WTC11 (cell line): ENCODE measurements around the gene BCL11A.

Experiments used
- CREB1 ChIP-seq: sonication (generic); formaldehyde crosslinking; IDR thresholded peaks from 2 replicates; pipeline ENCODE4 v1.8.0; 2023; ENCODE audit warnings: mild to moderate bottlenecking, missing genetic modification reagents
- CTCF ChIP-seq: fragments of 200-600 bp; IDR thresholded peaks from 2 replicates; pipeline ENCODE4 v1.8.0; 2022; ENCODE audit warnings: antibody characterized with exemption
- E2F4 ChIP-seq: sonication (generic); formaldehyde crosslinking; IDR thresholded peaks from 2 replicates; pipeline ENCODE4 v1.8.1; 2022; ENCODE audit warnings: low read depth, mild to moderate bottlenecking, moderate library complexity, missing genetic modification reagents, borderline replicate concordance
- FOXK1 ChIP-seq: sonication (generic); formaldehyde crosslinking; IDR thresholded peaks from 2 replicates; pipeline ENCODE4 v1.8.0; 2022; ENCODE audit warnings: mild to moderate bottlenecking, moderate library complexity, missing genetic modification reagents
- JUN ChIP-seq: sonication (generic); formaldehyde crosslinking; IDR thresholded peaks from 2 replicates; pipeline ENCODE4 v1.8.0; 2023; ENCODE audit warnings: mild to moderate bottlenecking, missing genetic modification reagents
- MYBL2 ChIP-seq: sonication (generic); formaldehyde crosslinking; IDR thresholded peaks from 2 replicates; pipeline ENCODE4 v1.8.1; 2023; ENCODE audit warnings: mild to moderate bottlenecking, moderate library complexity, missing genetic modification reagents
- NR3C1 ChIP-seq: sonication (generic); formaldehyde crosslinking; conservative IDR thresholded peaks from 2 replicates; pipeline ENCODE4 v1.8.1; 2023; ENCODE audit warnings: low read depth, mild to moderate bottlenecking, missing genetic modification reagents
- SP1 ChIP-seq: sonication (generic); formaldehyde crosslinking; conservative IDR thresholded peaks from 2 replicates; pipeline ENCODE4 v1.8.1; 2022; ENCODE audit warnings: missing genetic modification reagents
- TEAD4 ChIP-seq: sonication (generic); formaldehyde crosslinking; IDR thresholded peaks from 2 replicates; pipeline ENCODE4 v1.8.0; 2022; ENCODE audit warnings: mild to moderate bottlenecking, missing genetic modification reagents
- TP53 ChIP-seq: sonication (generic); formaldehyde crosslinking; IDR thresholded peaks from 2 replicates; pipeline ENCODE4 v1.8.1; 2023; ENCODE audit warnings: mild to moderate bottlenecking, missing genetic modification reagents
- ZNF121 ChIP-seq: sonication (generic); formaldehyde crosslinking; IDR thresholded peaks from 2 replicates; pipeline ENCODE4 v1.8.0; 2023; ENCODE audit warnings: missing genetic modification reagents
- TF ChIP-seq, protein P1 (sequence below): fragments of 250-450 bp; sonication (Bioruptor Pico); IDR thresholded peaks from 2 replicates; pipeline ENCODE4 v1.9.0; 2021; ENCODE audit warnings: moderate library complexity, mild to moderate bottlenecking, inconsistent platforms, borderline replicate concordance
- TF ChIP-seq, protein P2 (sequence below): fragments of 250-450 bp; sonication (Bioruptor Pico); IDR thresholded peaks from 2 replicates; pipeline ENCODE4 v1.8.0; 2021; ENCODE audit warnings: mild to moderate bottlenecking

- TF ChIP-seq MYBL2 (CRISPR knock-in tag) (no peak), CTCF (no peak), E2F4 (no peak), TP53 (CRISPR knock-in tag) (no peak), JUN (CRISPR knock-in tag) (no peak), CREB1 (CRISPR knock-in tag) (no peak), SP1 (CRISPR knock-in tag) (no peak), ZNF121 (no peak), NR3C1 (CRISPR knock-in tag) (no peak), TEAD4 (no peak), FOXK1 (CRISPR knock-in tag) (no peak)
- TF ChIP-seq, protein P1, sequence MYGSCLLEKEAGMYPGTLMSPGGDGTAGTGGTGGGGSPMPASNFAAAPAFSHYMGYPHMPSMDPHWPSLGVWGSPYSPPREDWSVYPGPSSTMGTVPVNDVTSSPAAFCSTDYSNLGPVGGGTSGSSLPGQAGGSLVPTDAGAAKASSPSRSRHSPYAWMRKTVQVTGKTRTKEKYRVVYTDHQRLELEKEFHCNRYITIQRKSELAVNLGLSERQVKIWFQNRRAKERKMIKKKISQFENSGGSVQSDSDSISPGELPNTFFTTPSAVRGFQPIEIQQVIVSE = no peak
- TF ChIP-seq, protein P2, sequence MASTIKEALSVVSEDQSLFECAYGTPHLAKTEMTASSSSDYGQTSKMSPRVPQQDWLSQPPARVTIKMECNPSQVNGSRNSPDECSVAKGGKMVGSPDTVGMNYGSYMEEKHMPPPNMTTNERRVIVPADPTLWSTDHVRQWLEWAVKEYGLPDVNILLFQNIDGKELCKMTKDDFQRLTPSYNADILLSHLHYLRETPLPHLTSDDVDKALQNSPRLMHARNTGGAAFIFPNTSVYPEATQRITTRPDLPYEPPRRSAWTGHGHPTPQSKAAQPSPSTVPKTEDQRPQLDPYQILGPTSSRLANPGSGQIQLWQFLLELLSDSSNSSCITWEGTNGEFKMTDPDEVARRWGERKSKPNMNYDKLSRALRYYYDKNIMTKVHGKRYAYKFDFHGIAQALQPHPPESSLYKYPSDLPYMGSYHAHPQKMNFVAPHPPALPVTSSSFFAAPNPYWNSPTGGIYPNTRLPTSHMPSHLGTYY (CRISPR knock-in tag) = no peak
These were observed 126.6 kb downstream of the BCL11A start for GRCh38 chr2:60426880-60427279.
